HG02943 (cell line): ENCODE measurements around the gene FYN.

Experiments
- ATAC-seq: cut with Tn5 transposase; IDR thresholded peaks from one replicate; pipeline ENCODE4 v1.9.1; 2021; ENCODE audit warnings: mild to moderate bottlenecking, low read depth, moderate library complexity; ENCODE audit not compliant: unreplicated experiment

Gene FYN

DNA sequence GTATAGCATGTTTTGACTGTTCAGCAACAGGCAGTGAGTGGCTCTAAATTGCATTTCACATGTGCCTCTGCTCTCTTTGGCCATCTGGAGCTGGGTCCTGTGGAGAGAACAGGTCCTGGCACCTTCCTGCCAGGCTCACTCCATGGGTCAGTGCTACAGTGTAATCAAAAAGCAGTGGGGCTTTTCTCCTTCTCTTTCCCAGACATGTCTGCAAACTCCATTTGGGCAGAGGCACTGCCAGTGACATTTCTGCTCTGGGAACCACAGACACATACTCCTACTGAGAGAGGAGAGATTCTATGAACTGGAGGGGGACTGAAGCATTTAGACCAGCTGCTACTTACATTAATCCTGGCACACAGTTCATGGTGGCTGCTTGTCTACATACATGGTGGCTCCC, 199.3 kb downstream of the FYN start:
- ATAC-seq, result no peak

DNA sequence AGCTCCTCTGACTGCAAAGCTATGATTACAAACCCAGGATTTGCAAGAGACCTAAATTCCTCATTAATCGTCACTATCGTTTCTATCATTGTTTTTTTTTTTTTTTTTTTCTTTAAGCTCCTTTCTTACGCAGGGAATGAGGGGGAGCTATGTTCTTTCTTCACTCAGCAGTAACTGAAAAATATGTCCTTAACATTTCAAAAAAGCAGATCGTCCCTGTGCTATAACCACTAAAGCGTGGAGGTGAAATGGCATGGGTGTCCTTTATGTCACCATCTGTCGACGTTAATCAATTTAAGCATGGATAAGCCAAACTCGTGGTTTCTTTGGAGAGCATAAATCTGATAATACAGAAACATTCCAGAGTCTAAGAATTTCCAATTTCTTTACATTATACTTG, 199.7 kb downstream of the FYN start:
- ATAC-seq, result no peak

DNA sequence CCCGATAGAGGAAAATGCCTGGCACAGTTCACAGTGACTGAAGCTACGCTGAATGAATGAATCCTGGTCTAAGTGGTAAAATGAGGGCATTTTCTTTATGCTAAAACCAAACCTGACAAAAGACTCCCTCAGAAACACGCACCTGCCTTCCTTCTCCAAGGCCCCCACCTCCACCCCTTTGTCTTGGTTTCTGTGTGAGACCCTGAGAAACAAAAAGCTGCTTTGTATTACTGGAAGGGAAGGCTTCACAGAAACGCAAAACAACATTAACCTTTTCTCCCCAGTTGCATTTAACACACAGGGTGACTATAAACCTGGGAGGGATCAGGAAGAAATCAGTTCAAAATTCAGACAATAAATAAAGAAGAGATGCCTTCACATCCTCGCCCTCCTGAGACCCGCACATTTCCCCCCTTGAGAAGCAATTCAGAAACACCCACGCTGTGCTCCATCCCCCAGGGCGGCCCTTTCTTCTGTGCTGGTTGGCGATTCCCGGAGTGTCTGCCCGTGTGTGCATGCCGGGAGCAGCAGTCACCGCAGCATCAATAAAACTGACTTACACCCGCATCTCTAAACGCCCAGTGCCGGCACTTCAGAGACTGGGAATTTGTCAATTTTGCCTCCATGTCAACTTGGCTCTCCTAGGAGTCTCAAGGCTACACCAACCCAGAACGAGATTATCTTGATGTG, 200.3 kb downstream of the FYN start:
- no peak for ATAC-seq

DNA sequence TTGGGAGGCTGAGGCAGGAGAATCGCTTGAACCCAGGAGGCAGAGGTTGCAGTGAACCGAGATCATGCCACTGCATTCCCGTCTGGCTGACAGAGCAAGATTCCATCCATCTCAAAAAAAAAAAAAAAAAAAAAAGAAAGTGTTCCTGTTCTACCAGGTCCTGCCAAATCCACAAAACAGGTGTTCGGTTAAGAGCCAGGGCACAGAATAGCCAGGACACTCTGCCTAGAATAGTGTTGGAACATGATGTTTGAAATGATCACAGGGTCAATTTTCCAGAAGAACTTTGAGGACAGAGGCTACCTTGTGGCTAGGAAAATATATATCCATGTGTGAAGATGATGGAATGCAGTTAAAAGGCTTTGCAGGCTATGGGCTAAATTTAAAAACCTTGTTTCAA, 203.9 kb downstream of the FYN start:
- ATAC-seq, result no peak

DNA sequence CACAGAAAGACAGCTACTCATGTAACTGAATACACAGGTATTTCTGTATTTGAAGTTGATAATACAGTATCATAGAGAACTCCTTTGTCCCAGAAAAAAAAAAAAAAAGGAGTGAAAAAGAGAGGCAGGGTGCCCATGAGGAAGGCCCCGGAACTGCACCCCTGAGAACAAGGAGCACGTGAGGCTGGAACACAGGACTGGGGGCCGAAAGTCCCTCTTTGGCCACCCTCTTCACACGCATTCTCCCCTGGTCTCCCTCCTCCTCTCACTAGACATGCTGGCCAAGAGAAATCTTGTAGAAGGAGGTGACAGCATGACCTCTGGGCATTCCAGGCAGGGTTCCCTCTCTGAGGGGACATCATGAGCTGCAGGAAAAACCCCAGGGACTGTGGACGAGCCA, 204.8 kb downstream of the FYN start:
- ATAC-seq, result no peak

DNA sequence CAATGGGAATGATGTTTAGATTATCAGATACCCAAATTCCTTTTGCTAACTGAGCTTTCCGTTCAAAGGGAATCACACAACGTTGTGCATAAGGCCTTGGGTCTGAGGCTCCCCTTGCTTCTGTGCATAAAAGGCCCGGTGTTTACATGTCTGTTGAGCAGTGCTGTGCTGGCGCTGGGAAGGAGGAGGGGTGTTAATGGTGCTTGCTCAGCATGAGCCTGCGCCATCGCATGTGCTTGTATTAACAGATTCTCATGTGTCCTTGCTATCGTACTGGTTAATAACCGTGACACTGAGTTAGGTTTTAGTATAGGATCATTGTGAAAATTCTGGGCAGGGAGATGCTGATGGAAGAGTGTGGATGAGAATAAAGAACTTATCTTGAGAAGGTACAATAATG, 205.3 kb downstream of the FYN start:
- no peak for ATAC-seq

DNA sequence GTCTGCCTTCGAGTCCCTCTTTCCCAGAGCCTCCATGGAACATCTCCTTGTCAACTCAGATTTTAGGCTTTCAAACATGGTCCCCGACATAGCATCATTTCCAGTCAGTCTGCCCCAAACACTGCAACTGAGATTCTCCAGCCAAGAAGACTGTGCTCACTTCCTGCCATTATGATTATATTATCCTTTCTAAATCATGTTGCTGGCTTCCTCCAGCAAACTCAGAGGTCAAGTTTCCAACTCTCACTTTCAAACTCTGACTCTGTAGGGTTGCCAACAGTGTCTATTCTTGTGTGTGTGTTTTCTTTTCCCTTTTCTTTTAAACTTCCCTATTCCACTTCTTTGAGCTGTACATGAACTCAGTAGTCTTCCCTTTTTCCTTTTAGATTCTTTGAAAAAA, 206.4 kb downstream of the FYN start:
- no peak for ATAC-seq

DNA sequence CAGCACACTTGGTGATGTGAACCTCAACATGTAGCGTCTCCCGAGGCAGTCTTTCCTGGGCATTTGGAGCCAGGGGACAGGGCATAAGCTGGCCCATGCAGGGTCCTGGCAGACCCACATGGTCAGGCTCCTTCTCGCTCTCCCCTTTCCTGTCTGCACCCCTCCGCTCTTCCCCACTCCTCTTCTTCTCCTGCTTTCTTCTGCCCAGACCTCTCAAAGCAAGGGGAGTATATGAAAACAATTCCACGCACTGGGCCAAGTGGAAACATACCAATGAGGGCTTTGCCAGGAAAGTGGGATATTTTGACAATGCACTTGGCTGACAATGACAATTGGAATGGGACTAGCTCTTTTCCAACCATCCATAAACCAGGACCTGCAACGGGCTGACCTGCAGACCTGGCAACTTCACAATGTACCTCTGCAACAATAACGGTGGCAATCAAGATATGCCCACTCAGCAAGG, 208.7 kb downstream of the FYN start:
- no peak for ATAC-seq

DNA sequence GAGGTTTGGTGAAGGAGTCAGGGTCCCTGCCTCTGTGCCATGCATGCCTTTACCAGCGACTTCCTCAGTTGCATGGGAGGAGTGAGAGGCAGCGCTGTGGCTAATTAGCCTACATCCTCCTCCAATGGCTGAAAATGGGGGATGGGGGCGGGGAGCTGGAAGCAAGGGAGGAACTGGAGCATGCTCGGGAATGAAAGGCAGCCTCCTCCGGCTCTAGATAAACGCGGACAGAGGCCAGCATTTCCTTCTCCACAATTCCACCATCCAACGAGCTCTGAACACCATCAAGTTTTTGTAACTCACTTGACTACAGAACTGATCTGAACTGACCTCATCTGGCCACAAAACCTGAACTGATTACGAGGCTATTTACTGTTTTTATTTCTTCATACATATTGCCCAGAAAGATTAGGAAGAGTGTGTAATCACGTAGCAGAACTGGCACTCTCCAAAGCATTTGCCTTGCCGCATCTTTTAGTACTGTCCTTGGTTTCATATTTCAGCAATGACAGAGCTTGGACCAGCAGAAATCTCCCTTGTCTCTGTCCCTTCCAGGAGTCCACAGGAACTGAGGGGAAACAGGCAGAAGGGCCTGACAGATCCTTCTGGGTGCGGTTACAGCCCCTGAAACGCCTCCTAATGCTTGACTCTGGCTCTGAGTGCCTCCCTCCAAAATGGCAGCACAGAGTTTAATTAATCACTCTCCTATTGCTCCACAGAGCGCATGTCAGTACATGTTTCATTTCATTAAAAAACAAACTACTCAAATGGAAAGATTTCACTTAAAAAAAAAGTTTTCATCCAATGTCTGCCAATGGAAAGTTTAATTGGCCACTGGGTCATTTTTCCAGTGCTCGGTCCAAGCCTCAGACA, 209.3 kb downstream of the FYN start:
- ATAC-seq, result no peak

DNA sequence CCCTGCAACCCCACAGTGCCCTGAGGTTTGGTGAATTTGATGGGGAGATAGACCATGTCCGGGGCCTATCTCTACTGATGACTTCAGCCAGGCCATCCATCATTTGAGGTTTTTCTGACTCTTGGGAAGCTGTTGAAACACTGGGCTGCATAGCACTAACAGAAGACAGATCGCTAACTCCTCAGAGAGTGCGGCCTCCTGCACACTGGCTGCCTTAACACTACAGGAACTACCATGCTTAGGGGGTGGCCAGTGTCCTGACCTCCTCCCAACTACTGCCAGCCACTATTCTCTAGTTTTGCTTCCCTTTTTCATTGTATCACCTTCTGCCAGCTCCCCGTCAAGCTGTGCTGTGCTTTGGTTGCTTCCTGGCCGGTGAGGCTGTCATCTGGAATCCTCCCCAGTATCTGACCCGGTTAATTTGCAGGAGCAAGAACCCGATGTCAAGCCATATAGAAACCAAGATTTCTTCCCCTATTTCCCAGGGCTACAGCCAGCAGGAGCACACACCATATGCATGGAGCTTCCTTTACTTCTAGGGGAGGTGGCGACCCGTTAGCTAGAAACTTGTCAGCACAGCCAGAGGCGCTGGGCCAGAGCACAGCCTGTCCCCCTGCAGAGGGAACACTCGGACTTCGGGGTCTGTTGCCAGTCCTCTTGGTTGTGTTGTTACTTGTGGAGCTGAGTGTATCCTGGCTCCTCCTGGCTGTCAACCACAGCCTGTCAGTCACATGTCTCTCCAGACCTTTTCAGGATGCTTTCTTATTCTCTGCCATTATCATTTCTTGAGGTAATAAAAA, 210.3 kb downstream of the FYN start:
- no peak for ATAC-seq

DNA sequence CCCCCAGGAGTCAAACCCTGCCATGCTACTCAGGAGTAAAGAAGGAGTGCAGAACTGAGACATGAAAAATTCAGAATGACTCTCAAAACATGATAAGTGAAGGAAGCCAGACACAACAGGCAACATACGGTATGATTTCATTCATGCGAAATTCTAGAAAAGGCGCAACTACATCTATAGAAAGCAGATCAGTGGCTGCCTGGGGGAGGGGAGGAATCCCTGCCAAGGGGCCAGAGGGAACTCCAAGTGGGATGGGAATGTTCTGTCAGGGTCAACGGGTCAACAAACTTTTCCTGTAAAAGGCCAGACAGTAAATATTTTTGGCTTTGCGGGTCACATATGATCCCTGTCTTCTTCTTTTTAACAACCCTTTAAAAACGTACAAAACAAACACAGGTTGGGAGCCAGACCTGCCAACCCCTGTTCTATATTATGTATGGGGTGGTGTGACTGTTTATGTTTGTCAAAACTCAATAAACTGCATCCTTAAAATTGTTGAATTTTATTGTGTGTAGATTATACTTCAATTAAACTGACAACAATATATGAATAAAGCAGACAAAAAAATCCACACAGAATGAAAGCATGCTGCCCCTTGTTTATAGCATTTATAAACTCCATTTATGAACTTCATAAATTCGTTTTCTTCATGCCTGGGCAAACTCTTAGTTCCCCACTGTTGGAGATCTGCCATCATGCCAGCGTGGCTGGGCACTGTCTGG, 211.0 kb downstream of the FYN start:
- ATAC-seq, result no peak

DNA sequence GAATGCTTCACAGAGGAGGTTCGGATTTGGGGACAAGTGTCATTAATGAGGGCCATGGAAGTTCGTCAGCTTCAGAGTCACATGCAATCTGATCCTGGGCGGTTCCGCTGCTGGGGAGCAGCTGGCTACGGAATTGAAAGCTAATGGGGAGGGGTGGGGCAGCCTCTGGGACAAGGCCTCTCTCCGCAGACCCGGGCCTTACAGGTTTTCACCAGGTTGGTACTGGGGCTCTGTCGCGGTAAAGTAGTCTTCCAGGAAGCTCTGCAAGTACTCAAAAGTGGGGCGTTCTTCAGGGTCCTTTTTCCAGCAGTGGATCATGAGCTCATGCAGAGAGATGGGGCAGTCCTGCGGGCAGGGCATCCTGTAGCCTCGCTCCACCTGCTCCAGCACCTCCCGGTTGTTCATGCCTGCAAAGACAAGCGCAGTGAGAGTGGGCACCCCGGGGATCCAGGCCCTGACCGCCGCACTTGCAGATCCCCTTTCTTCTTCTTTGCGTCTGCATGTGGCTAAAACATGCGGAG, 211.7 kb downstream of the FYN start:
- no peak for ATAC-seq

DNA sequence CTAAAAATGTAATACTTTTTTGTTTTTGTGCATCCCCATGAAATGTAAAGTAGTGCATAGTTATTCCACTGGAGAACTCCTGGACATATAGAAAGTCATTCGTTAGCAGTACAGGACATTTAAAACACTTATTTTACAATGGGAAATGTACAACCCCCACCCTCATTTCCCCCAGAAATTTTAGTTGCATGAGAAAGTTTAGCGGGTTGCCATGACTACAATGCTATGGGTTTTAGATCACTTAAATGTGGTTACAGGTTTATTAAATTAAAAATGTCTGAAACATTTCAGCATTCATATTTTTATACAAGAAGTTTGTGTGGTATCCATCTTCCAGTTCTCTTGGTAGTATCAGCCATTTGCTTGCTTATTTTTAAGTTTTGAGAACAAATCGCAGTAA, 212.7 kb downstream of the FYN start:
- ATAC-seq, result no peak

DNA sequence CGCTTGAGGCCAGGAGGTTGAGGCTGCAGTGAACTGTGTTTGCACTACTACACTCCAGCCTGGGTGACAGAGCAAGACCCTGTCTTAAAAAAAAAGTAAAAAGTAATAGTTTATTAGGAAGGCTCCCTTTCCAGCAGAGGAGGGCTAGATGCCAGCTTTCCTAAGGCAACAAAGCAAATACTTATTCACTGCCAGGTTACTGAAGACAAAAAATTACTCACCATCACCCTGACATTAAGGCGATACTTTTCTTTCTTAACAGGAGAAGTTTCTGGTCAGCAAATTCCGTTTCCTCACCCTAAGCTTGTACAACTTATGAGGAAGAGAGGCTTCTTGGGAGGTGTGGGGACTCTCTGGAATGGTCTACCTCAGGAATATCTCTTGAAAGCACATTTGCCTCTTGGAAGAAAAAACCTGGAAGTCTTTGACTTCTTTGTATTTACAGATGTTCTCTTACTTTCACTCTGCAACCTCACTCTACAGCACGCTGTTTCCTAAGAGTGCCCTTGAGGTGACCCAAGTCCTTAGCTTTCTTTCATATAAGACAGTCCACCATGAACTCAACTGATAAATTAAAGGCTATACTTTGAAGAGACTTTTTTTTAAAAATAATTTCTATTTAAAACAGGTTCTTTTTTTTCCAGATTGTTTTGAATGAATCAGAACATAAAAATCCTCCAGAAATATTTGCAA, 214.6 kb downstream of the FYN start:
- ATAC-seq, result no peak

DNA sequence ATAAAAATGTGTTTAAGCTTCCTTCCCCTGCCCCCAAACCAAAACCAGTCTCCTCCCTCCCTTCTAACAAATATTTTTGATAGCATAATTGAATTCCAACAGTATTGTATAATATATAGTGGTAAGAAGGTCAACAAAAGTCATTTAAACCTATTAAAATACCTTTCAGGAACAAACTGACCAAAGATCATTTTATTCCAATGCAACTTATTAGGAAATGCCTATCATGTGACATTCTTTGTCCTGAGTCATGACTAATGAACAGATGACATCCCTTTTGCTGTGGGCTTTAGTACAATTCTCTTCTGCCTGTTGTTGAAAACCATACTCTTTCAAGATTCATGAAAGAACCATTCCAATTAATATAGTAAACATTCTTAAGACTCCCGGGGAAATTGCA, 216.1 kb downstream of the FYN start:
- no peak for ATAC-seq

DNA sequence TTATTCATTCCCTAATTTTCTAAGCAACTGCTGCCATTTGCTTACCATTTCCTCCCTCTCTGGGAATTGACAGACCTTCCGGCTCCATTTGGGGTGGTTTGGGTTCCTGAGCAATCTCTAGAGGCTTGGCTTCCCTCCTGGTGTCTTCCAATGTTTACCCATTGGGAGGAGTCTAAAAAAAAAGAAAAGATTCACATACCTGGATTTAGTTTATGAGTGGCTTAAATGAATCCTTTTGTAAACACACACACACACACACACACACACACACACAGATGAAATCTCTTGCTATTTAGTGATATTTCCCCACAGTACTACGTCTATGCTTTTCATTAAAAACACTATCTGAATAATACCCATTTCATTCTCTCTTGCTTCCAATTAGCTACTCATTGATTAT, 219.3 kb downstream of the FYN start:
- no peak for ATAC-seq

DNA sequence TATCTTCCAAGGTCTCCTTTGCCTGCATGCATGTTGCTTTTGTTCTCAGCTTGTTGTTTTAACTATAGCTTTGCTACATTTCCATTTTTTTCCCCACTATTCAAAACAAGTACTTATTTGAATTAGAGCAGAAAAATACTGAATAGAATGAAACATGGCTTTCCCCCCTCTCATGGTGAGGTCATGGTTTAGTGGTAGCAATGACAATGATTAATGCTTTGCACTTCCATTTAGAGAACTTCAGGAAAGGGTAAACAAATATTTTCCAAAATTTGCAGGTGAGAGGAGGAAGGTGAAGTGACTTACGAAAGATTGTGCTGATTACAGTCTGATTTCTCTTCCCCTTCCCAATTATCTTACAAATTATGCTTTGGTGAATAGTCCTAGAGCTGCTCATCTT, 219.8 kb downstream of the FYN start:
- ATAC-seq, result no peak

DNA sequence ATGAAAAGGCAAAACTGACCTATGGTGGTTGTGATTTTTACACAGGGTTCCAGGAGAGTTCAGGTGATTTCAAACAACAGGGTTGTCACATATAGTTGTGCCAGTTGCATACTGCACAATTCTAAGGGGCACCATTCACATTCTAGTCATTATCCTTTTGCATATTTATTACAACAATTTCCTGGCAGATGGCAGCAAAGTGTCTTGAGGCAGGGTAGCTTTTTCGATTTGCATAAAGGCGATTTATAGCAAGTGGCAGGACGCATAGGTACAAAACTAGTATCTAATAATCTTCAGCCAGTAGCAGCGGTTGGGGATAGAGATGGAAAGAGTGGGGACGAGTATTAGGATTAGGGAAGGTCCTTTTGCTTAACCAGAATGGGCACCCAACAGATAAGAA, 221.1 kb downstream of the FYN start:
- ATAC-seq, result no peak

DNA sequence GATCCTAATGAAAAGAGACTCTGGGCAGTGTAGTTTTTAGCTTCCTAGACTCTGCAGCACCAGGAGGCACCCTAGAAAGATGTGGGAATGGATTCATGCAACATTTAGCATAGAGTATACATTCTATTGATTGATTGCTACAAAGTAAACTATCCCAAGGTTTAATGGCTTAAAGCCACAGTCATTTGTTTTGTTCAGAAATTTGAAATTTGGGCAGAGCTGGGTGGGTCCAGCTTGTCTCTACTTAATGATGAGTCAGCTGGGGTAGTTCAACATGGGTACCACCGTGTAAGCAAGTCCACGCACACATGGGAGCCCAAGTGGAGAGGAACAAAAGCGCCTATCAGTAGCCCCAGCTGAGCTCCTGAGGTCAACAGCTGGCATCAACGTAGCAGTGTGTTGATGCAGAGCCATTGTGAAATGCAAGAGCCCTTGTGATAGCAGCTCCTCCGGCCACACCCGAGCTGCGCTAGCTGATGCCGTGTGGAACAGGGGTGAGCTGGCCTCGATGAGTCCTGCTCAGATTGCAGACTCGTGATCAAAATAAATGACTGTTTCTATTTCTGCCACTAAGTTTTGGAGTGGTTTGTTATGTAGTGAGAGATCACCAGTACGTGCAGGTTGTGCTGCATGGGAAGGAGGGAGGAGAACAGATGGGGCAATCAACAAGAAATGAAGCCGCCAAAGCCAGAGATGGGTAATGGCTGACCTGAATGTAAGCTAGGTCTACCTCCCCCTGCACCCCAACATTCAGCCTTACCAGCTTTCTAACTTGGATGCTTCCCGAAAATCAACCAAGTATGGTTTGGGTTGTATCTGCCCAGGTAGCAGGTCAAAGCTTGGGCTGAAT, 221.8 kb downstream of the FYN start:
- ATAC-seq, result no peak
